SIG-M5 (cell line): ENCODE results near the gene HPCAL4.
A peak's percentile ranks its signal among the peaks of the same experiment; 100 is the strongest.

Experiments used
- DNase-seq: peaks from one replicate; lab custom pipeline; 2025; lab: John Stamatoyannopoulos, UW

HPCAL4 gene

DNA sequence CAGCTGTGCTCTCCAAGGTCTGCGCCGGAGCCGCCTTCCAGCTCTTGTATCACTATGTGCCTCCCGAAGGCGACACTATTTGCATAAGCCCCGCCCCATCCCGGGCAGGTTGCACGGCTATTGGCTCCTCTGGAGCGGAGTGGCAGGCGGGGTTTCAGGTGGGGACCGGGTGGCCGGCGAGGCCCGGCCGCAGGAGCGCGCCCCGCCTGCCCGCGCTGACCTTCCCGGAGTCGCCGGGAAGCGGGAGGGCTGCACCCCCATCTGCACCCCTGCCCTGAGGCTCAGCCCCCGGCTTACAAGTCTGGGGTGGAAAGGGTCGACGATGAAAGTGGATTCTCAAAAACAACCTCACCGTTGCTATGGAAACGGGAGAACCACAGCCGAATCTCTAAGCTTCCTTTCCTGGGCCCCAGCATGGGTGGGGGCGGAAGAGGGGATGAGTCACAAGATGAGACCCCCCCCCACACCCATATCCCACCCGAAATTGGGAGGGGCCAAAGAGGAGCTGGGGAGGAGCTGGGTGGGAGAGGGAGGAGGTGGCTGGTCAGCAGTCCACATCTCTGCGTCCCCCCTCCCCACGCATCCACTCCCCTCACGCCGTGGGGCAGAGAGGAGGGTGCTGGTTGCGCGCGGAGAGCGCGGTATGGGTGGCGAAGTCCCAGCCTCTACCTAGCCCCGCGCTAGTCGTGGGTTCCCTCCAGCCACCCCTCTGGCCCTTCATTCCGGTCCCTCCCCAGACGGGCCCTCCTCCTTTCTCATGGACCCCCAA is at the start of gene HPCAL4:
Gene HPCAL4, minus strand, starts transcription at position 51 of the 769 bp plus-strand sequence. CDS start 6,830 bp downstream, outside the sequence.
- DNase-seq, result no peak

DNA sequence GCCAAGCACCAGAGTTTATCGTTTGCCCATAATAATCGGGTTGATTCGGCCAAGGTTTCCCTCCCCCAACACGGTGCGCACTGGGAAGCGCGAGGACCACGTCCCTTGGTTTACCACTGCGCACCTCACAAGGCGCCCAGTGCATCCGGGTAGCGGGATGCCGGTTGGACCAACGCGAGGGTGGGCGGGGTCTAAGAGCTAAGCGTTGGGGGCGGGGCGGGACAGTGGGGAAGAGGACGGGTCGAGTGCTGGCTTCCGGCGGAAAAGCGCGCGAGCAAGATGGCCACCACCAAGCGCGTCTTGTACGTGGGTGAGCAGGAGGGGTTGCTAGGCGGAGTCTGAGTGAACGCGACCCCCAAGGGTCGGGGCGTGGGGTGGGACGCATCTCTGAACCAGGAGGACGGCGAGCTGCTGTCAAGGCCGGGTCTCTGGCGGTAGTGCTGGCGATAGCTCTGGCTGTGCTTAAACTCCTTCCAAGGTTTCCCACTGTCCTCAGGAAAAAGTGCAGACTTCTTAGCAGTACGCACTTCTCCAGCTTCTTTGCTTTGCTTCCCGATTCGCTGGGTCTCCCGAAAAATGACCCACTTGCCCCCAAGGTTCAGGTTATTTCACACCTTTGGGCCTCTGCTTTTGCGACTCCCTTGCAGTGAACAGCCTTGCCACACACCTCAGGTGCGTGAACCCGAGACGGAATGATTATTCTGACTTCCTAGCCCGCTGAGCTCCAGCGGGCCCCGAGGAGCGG is 47.6 kb upstream of the HPCAL4 start, which contains the start of gene PPIE:
Gene PPIE, plus strand, starts transcription at position 261 of the 745 bp plus-strand sequence. Its CDS starts 19 bp downstream, at position 280.
- peak; percentile 5 for DNase-seq

DNA sequence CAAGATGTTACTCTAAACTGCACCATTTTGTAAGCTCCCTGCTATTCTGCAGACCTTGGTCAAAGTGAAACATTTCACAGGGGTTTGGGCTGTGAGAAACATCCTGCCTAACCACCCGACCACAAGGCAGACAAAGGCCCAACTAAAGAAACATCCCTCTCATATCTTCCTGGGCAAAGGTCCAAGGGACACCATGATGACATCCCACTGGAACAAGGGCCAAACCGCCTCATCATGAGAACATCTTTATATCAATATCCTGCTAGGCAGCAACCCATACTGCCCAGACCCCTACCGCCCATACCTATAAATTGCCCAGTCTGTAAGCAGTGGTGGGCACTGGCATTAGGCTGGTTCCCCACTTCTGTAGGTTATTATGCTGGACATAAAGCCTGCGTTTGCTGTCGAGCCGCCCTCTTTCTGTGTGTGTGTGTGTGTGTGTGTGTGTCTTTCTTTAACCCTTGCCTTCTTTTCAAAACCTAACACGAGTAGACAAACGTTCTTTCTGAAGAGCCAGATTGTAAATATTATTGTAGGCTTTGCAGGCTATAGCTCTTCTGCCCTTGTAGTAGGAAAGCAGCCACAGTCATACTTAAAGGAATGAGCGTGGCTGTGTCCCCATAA is 46.4 kb upstream of the HPCAL4 start:
- DNase-seq, result no peak

DNA sequence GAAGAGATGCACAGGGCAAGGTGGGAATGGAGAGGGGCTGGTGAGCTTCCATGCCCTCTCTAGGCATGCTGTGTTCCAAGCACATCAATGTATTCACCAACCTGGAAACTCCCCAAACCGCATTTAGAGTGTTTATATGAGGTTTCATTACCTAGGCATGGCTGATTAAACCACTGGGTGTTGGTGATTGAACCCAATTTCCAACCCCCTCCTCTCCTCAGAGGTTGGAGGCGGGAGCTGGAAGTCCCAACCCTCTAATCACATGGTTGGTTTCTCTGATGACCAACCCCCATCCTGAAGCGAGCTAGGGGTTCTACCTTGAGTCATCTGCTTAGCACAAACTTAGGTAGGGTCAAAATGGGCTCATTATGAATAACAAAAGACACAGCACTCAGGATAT is 44.5 kb upstream of the HPCAL4 start:
- no peak for DNase-seq

DNA sequence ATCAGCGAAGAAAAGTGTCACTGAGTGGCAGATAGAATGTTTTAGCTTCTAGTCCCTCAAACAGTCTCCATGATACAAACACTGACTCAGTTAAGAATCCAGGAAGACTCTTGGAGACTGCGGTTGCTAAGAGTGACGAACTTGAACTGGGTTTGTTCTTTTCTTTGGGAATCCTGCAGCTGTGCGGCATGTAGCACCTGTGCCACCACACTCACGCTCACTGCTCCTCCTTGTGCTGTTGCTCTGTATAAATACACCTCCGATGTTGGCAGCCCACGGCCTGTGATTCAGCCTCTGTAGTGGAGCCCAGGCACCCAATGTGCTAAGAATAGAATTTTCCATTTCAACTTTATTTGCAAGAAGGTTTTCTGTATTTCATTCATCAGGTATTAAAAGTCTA is 41.9 kb upstream of the HPCAL4 start:
- DNase-seq, result no peak

DNA sequence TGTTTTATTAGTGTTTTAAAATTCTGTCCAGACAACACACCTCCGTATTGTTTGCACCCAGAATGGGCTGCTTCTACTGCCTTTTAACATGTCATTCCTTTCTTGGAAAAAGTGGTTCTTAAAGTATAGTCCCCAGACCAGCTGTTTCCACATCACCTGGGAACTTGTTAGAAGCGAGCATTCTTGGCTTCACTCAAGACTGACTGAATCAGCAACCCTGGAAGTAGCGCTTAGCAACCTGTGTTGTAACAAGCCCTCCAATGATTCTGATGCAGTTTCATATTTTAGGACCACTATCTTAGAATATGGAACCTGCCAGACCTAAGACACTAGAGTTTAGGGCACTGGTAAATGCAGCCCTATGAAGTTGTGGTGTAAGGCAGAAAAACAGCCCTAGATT is 41.5 kb upstream of the HPCAL4 start:
- DNase-seq, result no peak

DNA sequence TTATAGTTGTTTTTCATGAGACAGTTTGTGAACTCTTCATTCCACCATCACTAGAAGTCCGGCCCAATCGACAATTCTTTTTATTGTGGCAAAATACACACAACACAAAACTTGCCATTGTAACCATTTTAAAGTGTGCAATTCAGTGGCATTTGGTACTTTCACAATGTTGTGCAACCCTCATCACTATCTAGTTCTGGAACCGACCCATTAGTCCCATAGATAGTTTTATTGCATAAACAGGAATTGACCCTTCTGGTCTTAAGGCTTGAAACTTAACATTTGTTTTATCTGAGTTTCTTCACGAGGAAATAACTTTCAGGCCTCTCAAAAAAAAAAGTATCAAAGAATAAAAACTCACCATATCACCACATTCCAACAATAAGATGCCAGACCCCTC is 38.6 kb upstream of the HPCAL4 start:
- DNase-seq, result no peak

DNA sequence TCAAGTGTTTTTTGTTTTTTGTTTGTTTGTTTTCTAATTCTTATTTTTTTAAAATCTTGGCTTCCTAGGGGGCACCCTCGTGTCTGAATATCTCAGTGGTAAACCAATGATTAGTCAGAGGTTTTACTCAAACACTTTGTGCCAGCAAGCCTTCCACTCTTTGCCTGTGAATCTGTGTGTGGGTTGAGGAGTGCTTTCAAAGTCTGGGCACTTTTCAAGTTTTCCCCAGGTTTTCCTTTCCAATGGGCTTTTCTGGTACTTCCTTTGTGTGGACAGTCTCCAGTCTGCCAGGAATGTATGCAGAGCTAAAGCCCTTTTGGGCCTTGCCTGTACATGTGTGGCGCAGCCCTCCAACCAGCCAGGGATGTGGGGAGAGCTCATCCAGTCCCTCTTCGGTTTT is 37.8 kb upstream of the HPCAL4 start:
- no peak for DNase-seq

DNA sequence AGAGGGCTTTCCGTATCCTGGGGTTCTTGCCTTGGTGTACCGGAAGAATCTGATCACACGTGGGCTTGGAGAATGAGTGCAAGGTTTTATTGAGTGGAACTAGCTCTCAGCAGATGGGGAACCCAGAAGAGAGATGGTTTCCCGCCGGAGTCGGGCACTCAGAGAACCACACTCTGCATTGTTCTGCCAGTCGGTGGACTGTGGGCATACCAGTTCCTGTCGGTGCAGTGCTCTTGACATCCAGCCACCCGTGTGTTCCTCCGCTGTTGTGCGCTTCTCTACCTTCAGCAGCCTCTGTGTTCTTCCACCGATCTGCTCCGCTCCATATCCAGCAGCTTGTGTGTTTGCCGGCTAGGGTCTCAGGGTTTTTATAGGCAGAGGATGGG is 36.7 kb upstream of the HPCAL4 start:
- DNase-seq, result no peak

DNA sequence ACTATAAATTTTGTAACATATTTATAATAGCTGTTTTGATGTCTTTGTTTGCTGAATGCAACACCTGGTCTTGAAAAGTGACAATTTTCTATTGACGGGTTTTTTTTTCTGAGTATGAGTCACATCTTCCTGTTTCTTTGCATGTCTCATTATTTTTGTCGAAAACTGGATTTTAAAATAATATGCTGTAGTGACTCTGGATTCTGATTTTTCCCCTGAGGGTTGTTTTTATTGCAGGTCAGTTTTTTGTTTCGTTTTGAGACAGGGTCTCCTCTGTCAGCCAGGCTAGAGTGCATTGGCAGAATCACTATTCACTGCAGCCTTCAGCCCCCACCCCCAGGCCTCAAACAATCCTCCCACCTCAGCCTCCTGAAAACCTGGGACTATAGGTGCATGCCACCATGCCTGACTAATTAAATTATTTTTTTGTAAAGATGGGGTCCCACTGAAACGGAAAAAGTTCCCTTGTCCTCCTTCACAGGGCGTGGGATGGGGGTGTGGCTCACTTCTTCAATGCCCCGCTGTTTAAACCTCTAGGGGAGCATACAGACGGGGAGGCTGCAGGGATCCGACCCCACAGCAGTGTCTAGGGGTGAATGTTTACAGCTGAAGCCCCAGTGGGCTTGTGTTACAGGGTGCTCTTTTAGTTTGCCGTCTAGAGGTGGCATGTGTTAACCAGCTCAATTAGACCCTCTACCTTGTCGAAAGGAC is 36.1 kb upstream of the HPCAL4 start:
- DNase-seq, result no peak

DNA sequence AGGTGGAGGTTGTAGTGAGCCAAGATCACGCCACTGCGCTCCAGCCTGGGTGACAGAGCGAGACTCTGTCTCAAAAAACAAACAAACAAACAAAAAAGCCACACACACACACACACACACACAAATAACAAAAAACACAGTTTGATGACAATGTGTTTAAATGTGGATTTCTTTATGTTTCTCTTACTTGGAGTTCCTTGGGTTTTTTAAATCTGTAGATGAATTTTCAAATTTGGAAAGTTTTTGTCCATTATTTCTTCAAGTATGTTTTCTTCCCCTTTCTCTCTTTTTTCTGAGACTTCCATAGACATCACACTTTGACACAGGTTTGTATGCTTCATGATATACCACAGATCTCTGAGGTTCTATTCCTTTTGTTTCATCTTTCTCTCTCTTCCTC is 35.4 kb upstream of the HPCAL4 start:
- DNase-seq, result no peak

DNA sequence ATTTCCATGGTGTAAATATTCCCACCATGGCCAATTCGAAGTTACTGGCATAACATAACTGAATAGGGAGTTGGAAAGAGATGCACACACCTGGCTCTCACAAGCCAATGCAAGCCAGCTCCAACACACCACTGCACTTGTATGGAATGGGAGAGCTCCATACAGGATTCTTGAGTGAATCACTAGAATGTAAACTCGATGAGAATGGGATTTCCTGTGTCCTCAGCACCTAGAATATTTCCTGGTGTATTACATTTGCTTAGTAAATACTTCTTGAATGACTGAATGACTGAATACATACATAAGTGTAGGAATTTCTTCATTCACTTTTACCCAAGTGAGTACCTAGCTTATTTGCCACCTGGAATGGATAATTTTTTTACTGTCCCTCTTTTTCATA is 31.3 kb upstream of the HPCAL4 start:
- DNase-seq, result no peak

DNA sequence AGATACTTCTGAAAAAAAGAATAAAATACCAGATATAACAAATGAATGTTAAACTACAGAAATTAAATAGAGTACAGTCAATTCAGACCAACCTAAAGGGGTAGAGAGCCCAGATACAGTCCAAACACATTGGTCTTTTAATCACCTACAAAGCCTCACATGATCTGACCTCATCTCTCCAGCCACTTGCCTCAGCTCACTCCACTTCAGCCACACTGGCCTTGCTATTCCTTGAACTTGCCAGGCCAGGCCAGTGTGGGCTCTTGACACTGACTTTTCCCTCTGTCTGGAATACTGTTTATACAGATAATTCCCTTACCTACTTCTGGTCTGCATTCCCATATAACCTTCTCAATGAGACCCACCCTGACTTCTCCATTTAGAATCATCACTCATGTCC is 30.4 kb upstream of the HPCAL4 start:
- DNase-seq, result no peak

DNA sequence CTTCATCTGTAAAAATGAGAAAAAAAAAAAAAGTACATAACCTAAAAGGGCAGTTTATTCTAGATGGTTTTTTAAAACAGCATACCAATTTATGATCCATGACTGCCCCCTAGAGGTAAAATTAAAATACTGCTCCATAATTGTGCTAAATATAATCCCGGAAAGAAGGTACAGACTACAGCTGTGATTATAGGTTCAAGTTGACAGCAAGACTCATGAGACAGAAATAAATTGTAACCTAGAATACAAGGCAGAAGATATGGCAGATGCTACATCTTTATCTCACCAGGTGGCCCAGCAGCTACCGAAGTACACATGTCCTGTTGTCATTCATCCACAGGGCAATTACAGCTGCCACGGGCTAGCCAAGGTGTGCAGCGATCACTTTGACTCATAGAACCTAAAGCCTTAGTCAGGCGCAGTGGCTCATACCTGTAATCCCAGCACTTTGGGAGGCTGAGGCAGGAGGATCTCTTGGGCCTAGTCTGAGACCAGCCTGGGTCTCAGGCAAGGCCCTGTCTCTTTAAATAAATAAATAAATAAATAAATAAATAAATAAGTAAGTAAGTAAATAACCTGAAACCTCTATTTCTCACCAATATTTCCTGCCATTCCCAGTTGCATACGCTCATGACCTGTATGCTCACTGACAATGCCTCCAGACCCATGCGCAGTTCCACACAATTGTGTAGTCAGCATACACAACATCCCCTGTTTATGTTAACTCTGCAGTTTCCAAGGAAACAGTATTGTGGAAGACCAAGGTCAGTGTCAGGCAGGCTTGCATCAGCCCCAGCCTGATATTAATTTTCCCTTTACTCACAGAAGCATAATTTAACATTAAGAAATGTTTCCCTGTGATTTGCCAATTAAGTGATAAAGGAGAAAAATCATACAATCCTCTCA is 29.1 kb upstream of the HPCAL4 start:
- DNase-seq, result no peak

DNA sequence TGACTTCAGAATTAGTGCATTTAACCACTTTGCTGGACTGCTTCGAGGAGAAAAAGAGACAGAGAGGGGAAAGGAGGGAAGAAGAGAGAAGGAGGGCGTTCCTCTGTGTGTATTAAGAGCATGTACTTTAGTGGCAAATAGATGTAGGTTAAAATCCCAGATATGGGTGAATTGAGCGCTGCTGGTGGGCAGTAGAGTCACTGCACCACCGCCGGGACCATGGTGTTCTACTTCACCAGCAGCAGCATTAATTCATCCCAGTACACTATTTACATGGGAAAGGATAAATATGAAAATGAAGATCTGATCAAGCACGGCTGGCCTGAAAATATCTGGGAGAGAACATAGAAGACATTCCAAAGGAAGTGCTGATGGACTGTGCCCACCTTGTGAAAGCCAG is 26.6 kb upstream of the HPCAL4 start:
- no peak for DNase-seq

DNA sequence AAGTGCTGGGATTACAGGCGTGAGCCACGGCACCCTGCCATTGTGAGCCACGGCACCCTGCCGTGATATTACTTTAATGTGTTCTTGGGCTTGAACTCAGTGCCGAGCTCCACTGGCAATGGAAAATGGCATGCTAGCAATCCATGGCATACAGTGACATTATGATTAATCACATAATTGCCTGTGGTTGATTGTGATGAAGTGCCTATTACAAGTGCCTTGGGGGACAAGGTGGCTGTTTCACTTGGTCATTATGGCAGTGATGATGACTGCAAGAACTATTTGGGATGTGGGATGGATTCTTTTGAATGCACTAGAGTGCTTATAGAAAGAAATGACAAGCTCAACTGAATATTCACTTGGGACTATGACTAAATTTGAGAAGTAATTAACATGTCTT is 22.3 kb upstream of the HPCAL4 start:
- no peak for DNase-seq

DNA sequence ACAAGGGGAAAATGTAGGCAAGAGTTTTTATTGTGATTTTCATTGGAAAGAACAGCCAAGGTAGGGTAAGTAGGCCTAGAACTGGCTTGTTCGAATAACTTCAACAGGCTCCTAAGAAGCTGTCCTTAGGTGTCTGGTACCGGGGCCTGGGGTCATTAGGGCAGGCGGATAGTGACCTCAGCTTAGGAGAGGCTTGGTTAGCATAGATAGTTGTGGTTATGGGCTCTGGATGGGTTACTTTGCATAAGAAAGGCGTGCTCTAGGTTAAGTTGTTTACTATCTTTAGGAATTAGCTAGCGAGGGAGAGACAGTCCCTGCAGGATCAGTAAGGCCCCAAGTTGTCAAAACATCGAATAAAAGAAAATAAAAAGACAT is 20.7 kb upstream of the HPCAL4 start:
- no peak for DNase-seq

DNA sequence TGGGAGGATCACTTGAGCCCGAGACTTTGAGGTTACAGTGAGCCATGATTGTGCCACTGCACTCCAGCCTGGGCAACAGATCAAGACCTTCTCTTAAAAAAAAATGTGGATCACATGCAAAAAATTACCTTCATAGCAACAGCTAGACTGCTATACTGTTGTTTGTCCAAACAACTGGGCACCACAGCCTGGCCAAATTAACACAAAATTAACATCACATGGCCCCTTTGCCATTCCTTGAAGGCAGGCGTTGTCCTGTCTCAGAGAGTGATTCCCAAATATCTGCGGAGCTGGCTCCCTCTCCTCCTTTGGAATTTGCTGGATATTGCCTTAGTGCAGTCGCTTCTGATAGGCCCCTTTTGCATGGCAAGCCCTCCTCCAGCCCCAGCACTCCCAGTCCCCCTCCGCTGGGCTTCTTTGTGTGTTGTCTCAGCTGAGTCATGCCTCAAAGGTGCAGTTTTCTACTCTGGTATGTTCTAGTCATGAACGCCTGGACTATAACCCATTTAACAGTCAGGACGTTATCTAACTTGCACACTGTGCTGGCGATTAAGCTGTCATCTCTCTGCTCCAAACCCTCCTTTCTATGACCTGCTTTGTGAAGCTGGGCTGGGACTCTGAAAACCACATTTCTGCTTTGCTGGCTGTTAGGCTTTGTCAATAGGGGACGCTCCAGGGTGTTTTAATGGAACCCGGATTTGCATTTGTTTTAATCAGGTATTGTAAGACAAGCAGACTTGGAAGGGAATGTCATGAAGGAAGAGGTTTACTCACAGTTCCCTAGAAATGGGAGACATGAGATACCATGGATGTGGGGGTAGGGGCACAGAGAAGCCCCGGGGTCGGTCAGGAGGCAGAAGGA is 20.1 kb upstream of the HPCAL4 start:
- DNase-seq, result no peak

DNA sequence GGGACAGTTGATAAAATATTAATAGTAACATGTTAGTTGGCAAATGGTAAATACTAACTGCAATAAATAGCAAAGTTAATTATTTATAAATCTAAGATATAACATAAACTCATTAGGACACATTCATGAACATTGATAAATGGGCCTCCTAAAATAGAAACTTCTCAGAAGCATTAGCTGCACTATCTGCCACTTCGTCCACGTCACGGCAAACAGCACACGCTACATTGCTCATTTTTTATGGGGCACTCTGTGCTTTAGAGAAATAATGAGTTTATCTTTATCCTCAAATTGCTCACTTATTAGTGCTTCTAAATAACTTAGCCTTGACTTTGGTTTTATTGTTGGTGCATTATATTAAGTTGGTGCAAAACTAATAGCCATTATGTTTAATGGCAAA is 16.3 kb upstream of the HPCAL4 start:
- DNase-seq, result no peak

DNA sequence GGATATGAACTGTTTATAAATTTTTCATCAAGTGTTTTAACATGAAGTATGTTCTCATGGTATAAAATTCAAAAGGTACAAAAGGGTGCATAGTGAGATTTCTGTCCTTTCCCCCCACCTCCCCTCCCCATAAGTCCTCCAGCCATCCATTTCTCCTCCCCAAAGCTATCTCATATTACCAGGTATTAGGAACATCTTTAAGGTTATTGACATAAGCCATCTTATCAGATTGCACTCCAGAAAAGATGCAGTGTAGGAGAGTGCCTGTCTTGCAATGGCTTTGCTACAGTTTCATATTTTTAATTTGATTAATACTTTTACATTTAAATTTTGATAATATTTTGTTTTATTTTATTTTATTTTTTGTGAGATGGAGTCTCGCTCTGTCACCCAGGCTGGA is 13.5 kb upstream of the HPCAL4 start:
- no peak for DNase-seq
